Measurements from ENCODE around the gene POLE. TPM values are rescaled to one million over a fixed set of nuclear protein-coding genes. Genes with fewer than 3 reads are reported as not detected.

POLE gene
- total and polyA plus RNA-seq, 9 of the 15 experiments (the other 6 are each of a cell fraction or from before 2014, with no cell fraction given): 2.4 to 154 (median 49.6) TPM

DNA sequence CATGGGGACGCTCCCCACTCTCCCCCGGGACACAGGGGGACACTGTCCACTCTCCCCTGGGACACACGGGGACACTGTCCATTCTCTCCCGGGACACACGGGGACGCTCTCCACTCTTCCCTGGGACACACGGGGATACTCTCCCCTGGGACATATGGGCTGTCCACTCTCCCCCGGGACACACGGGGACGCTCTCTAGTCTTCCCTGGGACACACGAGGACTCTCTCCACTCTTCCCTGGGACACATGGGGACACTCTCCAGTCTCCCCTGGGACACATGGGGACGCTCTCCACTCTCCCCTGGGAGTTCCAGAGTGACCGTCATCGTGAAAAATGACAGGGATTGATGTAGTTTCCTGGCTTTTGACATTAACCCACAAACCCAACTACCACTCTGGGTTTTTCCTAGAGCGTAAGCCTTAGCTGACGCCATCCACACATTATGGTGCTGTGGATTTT lies 71.5 kb downstream of the POLE start:
- ATAC-seq (no peak), DNase-seq (ENCODE audit: extremely low read depth in 1 of 4, low spot score in 3 of 4) (no peak), FAIRE-seq (no peak)
- Histone ChIP-seq H3K36me3 (ENCODE audit: control insufficient read depth, insufficient read depth, low read length) (no peaks in the 10 kb centered on the region), H3K9ac (ENCODE audit: insufficient read depth in 1 of 2, low read depth in 2 of 2, low read length in 2 of 2) (no peak overlapping the region), H3K9me1 (ENCODE audit: control insufficient read depth, insufficient read depth, low read length) (no peaks in the 10 kb centered on the region), H4K20me1 (replicated peaks; ENCODE audit: control insufficient read depth, insufficient read depth, low read length) (no peaks in the 10 kb centered on the region; the same call in 1 of the 2 replicates), H3K9me3 (replicated peaks; ENCODE audit: control insufficient read depth, insufficient read depth, low read depth, low read length) (peaks cover 10% of the 10 kb centered on the region), H3K79me2 (ENCODE audit: control insufficient read depth, insufficient read depth, low read length) (no peaks in the 10 kb centered on the region), H3K4me3 (no peak overlapping the region), H2AFZ (ENCODE audit: low read depth, low read length) (no peak overlapping the region), H3K4me2 (ENCODE audit: insufficient read depth, low read length) (no peak overlapping the region), H3K27ac (ENCODE audit: extremely low read depth, low read depth, low read length) (no peak overlapping the region), H3K27me3 (ENCODE audit: control insufficient read depth in 2 of 2, insufficient read depth in 2 of 2, low read length in 2 of 2) (peaks cover 14 to 19% of the 10 kb centered on the region in 2 experiments; a peak in 4 of 5 replicates), H3K4me1 (replicated peaks in 1 of 2; ENCODE audit: control insufficient read depth in 2 of 2, insufficient read depth in 2 of 2, low read length in 2 of 2) (peaks cover 0 to 16% of the 10 kb centered on the region in 2 experiments; a peak in 1 of 5 replicates)
- in situ Hi-C loops (cut with MboI) (no loop called here), intact Hi-C loops (cut with micrococcal nuclease) (loop anchor here (1.0 kb wide), 2 partner anchors 15 to 200 kb away; no protein-coding TSS in a partner anchor)
- ChIA-PET POLR2A (interaction anchor here (0.9 to 1.5 kb wide), 3 partner anchors 13 to 63 kb away, joined by 3 to 5 read pairs (median 3); no protein-coding TSS in a partner anchor), CTCF (ENCODE audit: low intra/inter-chr PET ratio) (interaction anchor here (1.3 to 2.1 kb wide), 2 partner anchors 15 to 201 kb away, joined by 9 to 17 read pairs; no protein-coding TSS in a partner anchor)
- BruUV-seq (replicated peaks): no TSS peak
- WGBS (ENCODE audit: insufficient coverage, low coverage, missing lambda C conversion rate): 19% methylated on average over 16 of the region's 16 CpGs
- TF ChIP-seq ZNF384 (IDR thresholded peaks at IDR 0.05; ENCODE audit: low read depth, low read length) (no peak), FOXJ2 (tag; IDR thresholded peaks at IDR 0.05) (no peak), BRD4 (IDR thresholded peaks at IDR 0.05) (no peak), COPS2 (conservative IDR thresholded peaks at IDR 0.05) (no peak), ZFP1 (CRISPR knock-in tag; IDR thresholded peaks at IDR 0.05) (no peak), ZNF655 (CRISPR knock-in tag; IDR thresholded peaks at IDR 0.05) (no peak), NR1H2 (CRISPR knock-in tag; IDR thresholded peaks at IDR 0.05) (no peak), RERE (CRISPR knock-in tag; IDR thresholded peaks at IDR 0.05; ENCODE audit: borderline replicate concordance) (no peak), BCOR (IDR thresholded peaks at IDR 0.05) (no peak), BHLHE40 (IDR thresholded peaks at IDR 0.05; ENCODE audit: low read length) (no peak), FOSL1 (tag; conservative IDR thresholded peaks at IDR 0.05) (no peak), NFATC3 (IDR thresholded peaks at IDR 0.05) (no peak), TFE3 (CRISPR knock-in tag; IDR thresholded peaks at IDR 0.05) (no peak), MLX (CRISPR knock-in tag; conservative IDR thresholded peaks at IDR 0.05) (no peak), ZNF586 (CRISPR knock-in tag; conservative IDR thresholded peaks at IDR 0.05) (no peak)
